ENCODE data around the gene FAM222A. TPM values are rescaled to one million over a fixed set of nuclear protein-coding genes. Genes with fewer than 3 reads are reported as not detected.
A peak's percentile ranks its signal among the peaks of the same experiment; 100 is the strongest.

Gene FAM222A
- total RNA-seq, 6 experiments from 2014 or later, result 0.34 to 4.3 (median 1.2) TPM

GRCh38 chr12:109752117-109753053, 38.8 kb downstream of the FAM222A start:
- peak in 1 of 4 donors; percentile 33 for ATAC-seq
- Histone ChIP-seq H3K4me3 (no peak overlapping the region), H3K36me3 (no peaks in the 10 kb centered on the region), H3K27ac (no peak overlapping the region), H3K27me3 (no peaks in the 10 kb centered on the region), H3K9me3 (no peaks in the 10 kb centered on the region), H3K4me1 (no peaks in the 10 kb centered on the region)
- TF ChIP-seq CTCF (IDR thresholded peaks at IDR 0.05) (no peak), POLR2A (IDR thresholded peaks at IDR 0.05) (no peak)
- intact Hi-C loops (cut with DNase I), result no loop called here
- DNase-seq, result peak in 2 of 3 donors; percentile 20 to 26
- 80% methylated on average over 4 of the region's 6 CpGs for WGBS (ENCODE audit: insufficient coverage, low coverage, low lambda C conversion rate, missing lambda C conversion rate)

- DNase-seq (peak in 2 of 3 donors; percentile 33 to 36), ATAC-seq (no peak)
- no peaks in the 10 kb centered on the region for H3K4me1 ChIP-seq
- no peak for TF ChIP-seq CTCF (IDR thresholded peaks at IDR 0.05)
- no peaks in the 10 kb centered on the region for H3K9me3 ChIP-seq
- WGBS (ENCODE audit: insufficient coverage, low coverage, low lambda C conversion rate, missing lambda C conversion rate), result no CpG with 5 or more reads among the region's 5 CpGs
- H3K36me3 ChIP-seq, result no peaks in the 10 kb centered on the region
- no peak overlapping the region for H3K4me3 ChIP-seq
- no peaks in the 10 kb centered on the region for H3K27me3 ChIP-seq
- intact Hi-C loops (cut with DNase I), result no loop called here
- H3K27ac ChIP-seq, result no peak overlapping the region
Observed at GRCh38 chr12:109753054-109753401, 39.4 kb downstream of the FAM222A start.

- Histone ChIP-seq H3K27ac (no peak overlapping the region), H3K9me3 (no peaks in the 10 kb centered on the region), H3K4me3 (no peak overlapping the region), H3K27me3 (no peaks in the 10 kb centered on the region), H3K4me1 (no peaks in the 10 kb centered on the region), H3K36me3 (no peaks in the 10 kb centered on the region)
- no peak for ATAC-seq
- WGBS (ENCODE audit: insufficient coverage, low coverage, low lambda C conversion rate, missing lambda C conversion rate), result 7% methylated on average over 2 of the region's 2 CpGs
- no peak for TF ChIP-seq CTCF (IDR thresholded peaks at IDR 0.05)
- no peak for TF ChIP-seq POLR2A (IDR thresholded peaks at IDR 0.05)
- DNase-seq, result peak in 1 of 3 donors; percentile 4
- intact Hi-C loops (cut with DNase I), result no loop called here
Observed at GRCh38 chr12:109753959-109754358, 40.3 kb downstream of the FAM222A start.

- Histone ChIP-seq H3K4me1 (peaks cover 0 to 11% (median 3%) of the 10 kb centered on the region in 4 donors), H3K9me3 (no peaks in the 10 kb centered on the region), H3K27me3 (no peaks in the 10 kb centered on the region), H3K36me3 (no peaks in the 10 kb centered on the region), H3K4me3 (no peak overlapping the region), H3K27ac (no peak overlapping the region)
- no peak for TF ChIP-seq POLR2A (IDR thresholded peaks at IDR 0.05)
- TF ChIP-seq CTCF (IDR thresholded peaks at IDR 0.05), result no peak
- DNase-seq (no peak), ATAC-seq (no peak)
- intact Hi-C loops (cut with DNase I), result no loop called here
- 92% methylated on average over 1 of the region's 1 CpG for WGBS (ENCODE audit: insufficient coverage, low coverage, low lambda C conversion rate, missing lambda C conversion rate)
Observed at GRCh38 chr12:109756457-109756856, 42.8 kb downstream of the FAM222A start.

All from right lobe of liver (tissue), 6 donors.